Tongue (tissue), 2 donors: ENCODE results near the gene MAT1A. TPM values are rescaled to one million over a fixed set of nuclear protein-coding genes. Genes with fewer than 3 reads are reported as not detected.

Experiments
- DNase-seq: peaks from one replicate; pipeline ENCODE4 v3.0.0-alpha.2; 2015
- total RNA-seq: library from RNA; depleted of rRNA; stranded (reverse); fragments of >200 nt; gene quantifications from one replicate; pipeline ENCODE4 v1.2.3, GENCODE V29; 2014

MAT1A gene
- total RNA-seq, 1 donor from 2014 or later = 0.31 TPM

GRCh38 chr10:80281784-80282765, 7.4 kb downstream of the MAT1A start:
- DNase-seq = no peak

- DNase-seq = no peak
These were observed 8.2 kb downstream of the MAT1A start for GRCh38 chr10:80281292-80281691.

GRCh38 chr10:80280071-80280800, 9.2 kb downstream of the MAT1A start:
- no peak for DNase-seq

GRCh38 chr10:80279146-80279545, 10.3 kb downstream of the MAT1A start:
- no peak for DNase-seq

GRCh38 chr10:80278480-80278879, 11.0 kb downstream of the MAT1A start:
- DNase-seq = no peak

- no peak for DNase-seq
These were observed 11.7 kb downstream of the MAT1A start for GRCh38 chr10:80277567-80278250.

GRCh38 chr10:80277016-80277415, 12.4 kb downstream of the MAT1A start:
- DNase-seq = no peak

- DNase-seq = no peak
These were observed 13.1 kb downstream of the MAT1A start for GRCh38 chr10:80276335-80276734.

- no peak for DNase-seq
These were observed 13.7 kb downstream of the MAT1A start for GRCh38 chr10:80275756-80276155.

GRCh38 chr10:80275135-80275498, 14.3 kb downstream of the MAT1A start:
- no peak for DNase-seq

GRCh38 chr10:80274396-80275134, 14.9 kb downstream of the MAT1A start:
- no peak for DNase-seq

- no peak for DNase-seq
These were observed 15.8 kb downstream of the MAT1A start for GRCh38 chr10:80273523-80274170.

- DNase-seq = no peak
These were observed 16.5 kb downstream of the MAT1A start for GRCh38 chr10:80272793-80273522.

- DNase-seq = no peak
These were observed 18.0 kb downstream of the MAT1A start for GRCh38 chr10:80271416-80271815.

- no peak for DNase-seq
These were observed 18.6 kb downstream of the MAT1A start for GRCh38 chr10:80270887-80271286.

- DNase-seq = no peak
These were observed 20.4 kb downstream of the MAT1A start for GRCh38 chr10:80268938-80269588.

GRCh38 chr10:80268266-80268665, 21.2 kb downstream of the MAT1A start:
- DNase-seq = no peak

GRCh38 chr10:80266513-80266863, 23.0 kb downstream of the MAT1A start:
- no peak for DNase-seq

GRCh38 chr10:80265740-80266512, 23.5 kb downstream of the MAT1A start:
- DNase-seq = no peak
